KMS-11 (cell line): ENCODE measurements around the gene SCUBE1.
A peak's percentile ranks its signal among the peaks of the same experiment; 100 is the strongest.

Experiments
- H2AFZ ChIP-seq: fragments of 200-600 bp; sonication (generic); 2 replicates; pipeline ENCODE4 v1.6.1; 2016; ENCODE audit warnings: antibody characterized with exemption, mixed run types, low read depth
- H3K27ac ChIP-seq: fragments of 200-600 bp; sonication (generic); 2 replicates; pipeline ENCODE4 v1.6.1; 2016; ENCODE audit warnings: mild to moderate bottlenecking, mixed run types
- H3K27me3 ChIP-seq: fragments of 200-600 bp; sonication (generic); 2 replicates; pipeline ENCODE4 v1.6.1; 2017; ENCODE audit warnings: mild to moderate bottlenecking, low read depth, mixed run types, moderate library complexity; ENCODE audit not compliant: insufficient read depth
- H3K36me3 ChIP-seq: fragments of 200-600 bp; sonication (generic); 2 replicates; pipeline ENCODE4 v1.6.1; 2017; ENCODE audit warnings: mild to moderate bottlenecking, mixed run types; ENCODE audit not compliant: insufficient read depth
- H3K4me1 ChIP-seq: fragments of 200-600 bp; sonication (generic); 2 replicates; pipeline ENCODE4 v1.6.1; 2016; ENCODE audit warnings: mild to moderate bottlenecking, low read depth, mixed run types; ENCODE audit not compliant: poor library complexity, severe bottlenecking
- H3K4me2 ChIP-seq: fragments of 200-600 bp; sonication (generic); 2 replicates; pipeline ENCODE4 v1.7.0; 2016; ENCODE audit warnings: mild to moderate bottlenecking, mixed run types
- H3K4me3 ChIP-seq: fragments of 200-600 bp; sonication (generic); IDR thresholded peaks from 2 replicates; pipeline ENCODE4 v1.6.1; 2017; ENCODE audit warnings: low read depth, low read length, mixed read lengths; ENCODE audit not compliant: insufficient read depth
- H3K79me2 ChIP-seq: fragments of 200-600 bp; sonication (generic); 2 replicates; pipeline ENCODE4 v1.6.1; 2016; ENCODE audit warnings: low read depth, mixed run types; ENCODE audit not compliant: insufficient read depth
- H3K9ac ChIP-seq: fragments of 200-600 bp; sonication (generic); 2 replicates; pipeline ENCODE4 v1.6.1; 2016; ENCODE audit warnings: mild to moderate bottlenecking, mixed run types
- H4K20me1 ChIP-seq: fragments of 200-600 bp; sonication (generic); 2 replicates; pipeline ENCODE4 v1.6.1; 2016; ENCODE audit warnings: mild to moderate bottlenecking, mixed run types; ENCODE audit not compliant: insufficient read depth
- TF ChIP-seq, protein P1 (sequence below): fragments of 200-600 bp; sonication (generic); conservative IDR thresholded peaks from 2 replicates; pipeline ENCODE4 v1.6.1; 2017; ENCODE audit warnings: low read depth, mild to moderate bottlenecking, antibody characterized with exemption, low read length, moderate library complexity, mixed read lengths

The SCUBE1 gene

GRCh38 chr22:43197271-43197941 lies 145.8 kb downstream of the SCUBE1 start:
- Histone ChIP-seq H4K20me1 (no peaks in the 10 kb centered on the region), H3K4me2 (no peak overlapping the region), H3K27ac (no peak overlapping the region), H3K36me3 (no peaks in the 10 kb centered on the region), H3K9ac (no peak overlapping the region), H3K4me1 (no peaks in the 10 kb centered on the region), H3K27me3 (peaks cover 50% of the 10 kb centered on the region), H3K4me3 (no peak overlapping the region), H2AFZ (no peak overlapping the region), H3K79me2 (no peaks in the 10 kb centered on the region)
- TF ChIP-seq, protein P1, sequence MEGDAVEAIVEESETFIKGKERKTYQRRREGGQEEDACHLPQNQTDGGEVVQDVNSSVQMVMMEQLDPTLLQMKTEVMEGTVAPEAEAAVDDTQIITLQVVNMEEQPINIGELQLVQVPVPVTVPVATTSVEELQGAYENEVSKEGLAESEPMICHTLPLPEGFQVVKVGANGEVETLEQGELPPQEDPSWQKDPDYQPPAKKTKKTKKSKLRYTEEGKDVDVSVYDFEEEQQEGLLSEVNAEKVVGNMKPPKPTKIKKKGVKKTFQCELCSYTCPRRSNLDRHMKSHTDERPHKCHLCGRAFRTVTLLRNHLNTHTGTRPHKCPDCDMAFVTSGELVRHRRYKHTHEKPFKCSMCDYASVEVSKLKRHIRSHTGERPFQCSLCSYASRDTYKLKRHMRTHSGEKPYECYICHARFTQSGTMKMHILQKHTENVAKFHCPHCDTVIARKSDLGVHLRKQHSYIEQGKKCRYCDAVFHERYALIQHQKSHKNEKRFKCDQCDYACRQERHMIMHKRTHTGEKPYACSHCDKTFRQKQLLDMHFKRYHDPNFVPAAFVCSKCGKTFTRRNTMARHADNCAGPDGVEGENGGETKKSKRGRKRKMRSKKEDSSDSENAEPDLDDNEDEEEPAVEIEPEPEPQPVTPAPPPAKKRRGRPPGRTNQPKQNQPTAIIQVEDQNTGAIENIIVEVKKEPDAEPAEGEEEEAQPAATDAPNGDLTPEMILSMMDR = no peak

DNA sequence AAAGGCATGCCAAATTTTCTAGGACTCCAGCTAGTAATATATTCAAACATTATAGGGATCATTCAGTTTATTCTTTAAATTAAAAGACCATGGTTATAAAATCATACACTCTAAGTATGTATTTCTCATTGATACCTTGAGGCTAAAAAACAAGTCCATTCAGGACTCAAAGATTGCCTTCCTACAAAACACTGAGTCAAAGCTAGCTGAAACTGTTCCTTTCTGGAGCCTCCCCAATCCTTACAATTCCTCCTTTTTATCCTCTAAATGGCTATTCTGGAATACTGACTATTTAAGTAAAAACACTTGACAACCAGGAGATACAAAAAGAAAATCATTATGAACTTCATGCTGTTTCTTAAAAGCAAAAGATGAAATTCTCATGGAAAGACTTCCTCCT lies 151.3 kb downstream of the SCUBE1 start:
- H3K9ac ChIP-seq = no peak overlapping the region
- no peaks in the 10 kb centered on the region for H4K20me1 ChIP-seq
- no peak overlapping the region for H3K27ac ChIP-seq
- no peak overlapping the region for H3K4me2 ChIP-seq
- H3K4me3 ChIP-seq = no peak overlapping the region
- no peak overlapping the region for H2AFZ ChIP-seq
- H3K4me1 ChIP-seq = peaks cover 6% of the 10 kb centered on the region
- peaks cover 25% of the 10 kb centered on the region; the same call in 1 of the 2 replicates for H3K27me3 ChIP-seq
- no peaks in the 10 kb centered on the region for H3K36me3 ChIP-seq
- H3K79me2 ChIP-seq = no peaks in the 10 kb centered on the region
- TF ChIP-seq, protein P1 = no peak

DNA sequence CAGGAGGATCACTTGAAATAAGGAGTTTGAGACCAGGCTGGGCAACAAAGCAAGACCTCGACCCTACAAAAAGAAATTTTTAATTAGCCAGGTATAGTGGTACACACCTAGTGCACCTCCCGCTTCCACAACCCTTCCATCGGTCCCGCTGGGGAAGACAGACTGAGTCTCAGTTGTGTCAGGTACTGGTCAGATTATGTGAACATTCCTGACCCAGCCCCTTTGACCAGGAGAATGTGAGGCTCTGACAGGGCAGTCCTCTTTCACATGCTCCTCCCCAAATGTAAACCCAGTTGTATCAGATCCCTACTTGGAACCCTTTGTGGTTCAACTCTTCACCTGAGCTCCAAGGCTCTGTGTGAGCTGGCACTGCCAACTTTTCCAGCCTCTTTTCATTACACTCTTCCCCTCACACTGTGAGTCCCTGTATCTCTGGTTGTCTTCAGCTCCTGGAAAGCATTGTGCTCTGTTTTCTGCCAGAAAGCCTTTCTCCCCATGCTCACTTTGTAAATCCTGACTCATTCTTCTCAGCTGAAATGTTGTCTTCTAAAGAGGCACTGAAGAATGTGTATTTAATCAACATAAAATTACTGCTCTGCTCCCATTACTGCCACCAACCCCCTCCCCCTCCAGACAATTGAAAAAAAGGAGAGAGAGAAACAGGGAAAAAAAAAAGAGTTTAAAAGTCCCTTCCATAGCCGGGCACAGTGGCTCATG lies 154.2 kb downstream of the SCUBE1 start:
- TF ChIP-seq, protein P1 = no peak
- H4K20me1 ChIP-seq = no peaks in the 10 kb centered on the region
- H3K4me3 ChIP-seq = no peak overlapping the region
- no peak overlapping the region for H3K9ac ChIP-seq
- peaks cover 10% of the 10 kb centered on the region; the same call in 1 of the 2 replicates for H3K27me3 ChIP-seq
- no peak overlapping the region for H2AFZ ChIP-seq
- H3K27ac ChIP-seq = no peak overlapping the region
- H3K36me3 ChIP-seq = no peaks in the 10 kb centered on the region
- H3K4me1 ChIP-seq = peaks cover 20% of the 10 kb centered on the region
- no peak overlapping the region for H3K4me2 ChIP-seq
- H3K79me2 ChIP-seq = peaks cover 22% of the 10 kb centered on the region

DNA sequence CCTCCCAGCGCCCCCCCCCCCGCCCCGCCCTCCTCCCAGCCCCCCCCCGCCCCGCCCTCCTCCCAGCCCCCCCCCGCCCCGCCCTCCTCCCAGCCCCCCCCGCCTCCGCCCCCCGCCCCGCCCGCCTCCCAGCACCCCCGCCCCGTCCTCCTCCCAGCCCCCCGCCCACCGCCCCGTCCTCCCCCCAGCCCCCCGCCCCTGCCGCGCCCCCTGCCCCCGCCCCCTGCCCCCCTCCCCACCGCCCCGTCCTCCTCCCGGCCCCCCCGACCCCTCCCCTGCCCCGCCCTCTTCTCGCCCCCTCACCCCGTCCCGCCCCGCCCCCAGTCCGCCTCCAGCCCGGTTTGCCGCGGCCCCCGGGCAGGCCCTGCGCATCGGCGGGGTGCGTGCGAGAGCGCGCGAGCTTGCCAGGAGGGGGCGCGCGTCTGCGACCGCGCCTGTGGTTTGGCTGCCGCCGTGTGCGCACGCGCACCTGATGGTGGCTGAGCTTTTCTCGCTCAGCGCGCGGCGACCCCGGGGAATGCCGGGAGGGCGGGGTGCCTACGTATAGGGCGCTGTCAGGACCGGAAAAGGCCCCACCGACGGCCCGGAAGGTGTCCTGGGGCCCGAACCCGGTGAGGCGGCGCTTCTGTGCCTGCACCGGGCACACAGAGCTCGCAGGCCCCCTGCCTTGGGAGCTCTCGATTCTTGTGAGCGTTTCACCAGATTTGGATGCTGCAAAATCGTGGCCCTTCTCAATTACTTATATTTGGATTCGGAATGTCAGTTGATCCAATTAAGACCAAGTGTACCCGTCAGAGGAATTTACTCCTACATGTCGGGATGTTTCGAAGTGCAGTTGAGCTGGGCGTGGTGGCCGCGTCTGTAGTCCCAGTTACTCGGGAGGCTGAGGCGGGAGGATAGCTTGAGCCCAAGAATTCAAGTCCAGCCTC lies 155.7 kb downstream of the SCUBE1 start:
- peak overlapping the region; percentile 68 for H3K27ac ChIP-seq
- H3K9ac ChIP-seq = peak overlapping the region; percentile 46; the same call in 1 of the 2 replicates
- TF ChIP-seq, protein P1 = peak; percentile 53
- peaks cover 20% of the 10 kb centered on the region for H3K4me1 ChIP-seq
- H3K4me2 ChIP-seq = peak overlapping the region; percentile 60
- H3K4me3 ChIP-seq = no peak overlapping the region
- peaks cover 10% of the 10 kb centered on the region; the same call in 1 of the 2 replicates for H3K27me3 ChIP-seq
- H3K79me2 ChIP-seq = peaks cover 37% of the 10 kb centered on the region
- H4K20me1 ChIP-seq = no peaks in the 10 kb centered on the region
- H2AFZ ChIP-seq = peak overlapping the region; percentile 99
- H3K36me3 ChIP-seq = no peaks in the 10 kb centered on the region
